Karpas-422 (cell line): ENCODE measurements around the gene KIRREL3. TPM values are rescaled to one million over a fixed set of nuclear protein-coding genes. Genes with fewer than 3 reads are reported as not detected.

Experiments
- DNase-seq: peaks from one replicate; pipeline ENCODE4 v3.0.0-alpha.2; 2015
- H2AFZ ChIP-seq: fragments of 200-600 bp; sonication (generic); 2 replicates; pipeline ENCODE4 v1.6.1; 2014; ENCODE audit warnings: antibody characterized with exemption, low read length, mixed read lengths
- H3K27ac ChIP-seq: fragments of 200-600 bp; sonication (generic); 2 replicates; pipeline ENCODE4 v1.5.1; 2014; ENCODE audit warnings: mild to moderate bottlenecking, low read length, moderate library complexity
- H3K27me3 ChIP-seq: fragments of 200-600 bp; sonication (generic); 2 replicates; pipeline ENCODE4 v1.6.1; 2014; ENCODE audit warnings: low read length, mixed read lengths
- H3K36me3 ChIP-seq: fragments of 200-600 bp; sonication (generic); 2 replicates; pipeline ENCODE4 v1.6.1; 2014; ENCODE audit warnings: low read length, mixed read lengths; ENCODE audit not compliant: insufficient read depth
- H3K4me1 ChIP-seq: fragments of 200-600 bp; sonication (generic); 2 replicates; pipeline ENCODE4 v1.6.1; 2014; ENCODE audit warnings: mild to moderate bottlenecking, low read length, mixed read lengths
- H3K4me2 ChIP-seq: fragments of 200-600 bp; sonication (generic); 2 replicates; pipeline ENCODE4 v1.6.1; 2014; ENCODE audit warnings: low read length, low read depth, mild to moderate bottlenecking; ENCODE audit not compliant: poor library complexity, severe bottlenecking
- H3K4me3 ChIP-seq: fragments of 200-600 bp; sonication (generic); 2 replicates; pipeline ENCODE4 v1.5.1; 2014; ENCODE audit warnings: mild to moderate bottlenecking, antibody characterized with exemption, low read length, mixed read lengths
- H3K79me2 ChIP-seq: fragments of 200-600 bp; sonication (generic); 2 replicates; pipeline ENCODE4 v1.6.1; 2014; ENCODE audit warnings: mild to moderate bottlenecking, low read length, mixed read lengths
- H3K9ac ChIP-seq: fragments of 200-600 bp; sonication (generic); 2 replicates; pipeline ENCODE4 v1.6.0; 2014; ENCODE audit warnings: low read length
- H3K9me2 ChIP-seq: fragments of 200-600 bp; sonication (generic), shearing (Covaris generic); replicated peaks from 2 replicates; pipeline ENCODE4 v1.6.0; 2014; ENCODE audit warnings: mild to moderate bottlenecking, low read length, moderate library complexity; ENCODE audit not compliant: insufficient read depth
- H3K9me3 ChIP-seq: fragments of 300-700, 200-600 bp; sonication (generic); 2 replicates; pipeline ENCODE4 v1.6.1; 2014; ENCODE audit warnings: low read length, mixed read lengths
- H4K20me1 ChIP-seq: fragments of 200-600 bp; sonication (generic); 2 replicates; pipeline ENCODE4 v1.6.1; 2014; ENCODE audit warnings: mild to moderate bottlenecking, antibody characterized with exemption, low read length, low read depth; ENCODE audit not compliant: insufficient read depth
- total RNA-seq: library from RNA; depleted of rRNA; stranded (reverse); fragments of >200 nt; shearing (Covaris generic); gene quantifications from 2 replicates; pipeline ENCODE4 v1.2.3, GENCODE V29; 2014; ENCODE audit warnings: low replicate concordance

KIRREL3 gene
- total RNA-seq, 1 experiment from 2014 or later = not detected

- no peaks in the 10 kb centered on the region for H3K4me1 ChIP-seq
- no peak overlapping the region for H2AFZ ChIP-seq
- no peaks in the 10 kb centered on the region for H4K20me1 ChIP-seq
- no peak for DNase-seq
- no peaks in the 10 kb centered on the region for H3K79me2 ChIP-seq
- H3K27me3 ChIP-seq = no peaks in the 10 kb centered on the region
- H3K4me3 ChIP-seq = no peak overlapping the region
- no peak overlapping the region for H3K9ac ChIP-seq
- no peak overlapping the region for H3K27ac ChIP-seq
- H3K9me3 ChIP-seq = no peaks in the 10 kb centered on the region
- H3K9me2 ChIP-seq = no peaks in the 10 kb centered on the region
- H3K4me2 ChIP-seq = no peak overlapping the region
- no peaks in the 10 kb centered on the region for H3K36me3 ChIP-seq
Measured at GRCh38 chr11:126570489-126570888, 430.1 kb downstream of the KIRREL3 start.

DNA sequence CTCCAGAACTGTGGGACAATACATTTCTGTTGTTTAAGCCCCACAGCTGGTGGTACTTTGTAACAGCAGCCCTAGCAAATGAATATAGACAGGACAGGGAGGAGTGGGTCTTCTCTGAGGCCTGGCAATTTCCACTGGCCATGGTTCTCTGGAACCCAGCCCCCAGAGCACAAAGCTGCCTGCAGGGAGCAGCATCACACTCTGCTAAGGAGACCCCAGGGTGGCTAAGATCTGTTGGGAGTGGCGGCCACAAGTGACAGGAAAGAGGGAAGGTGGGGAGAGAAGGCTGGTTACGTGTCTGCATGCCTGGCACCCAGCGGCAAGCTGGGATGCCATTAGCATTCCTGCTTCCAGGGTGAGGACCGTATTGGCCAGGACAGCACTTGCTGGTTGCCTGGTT is 433.2 kb downstream of the KIRREL3 start:
- no peak for DNase-seq
- Histone ChIP-seq H3K9me2 (no peaks in the 10 kb centered on the region), H3K27ac (no peak overlapping the region), H3K36me3 (no peaks in the 10 kb centered on the region), H4K20me1 (no peaks in the 10 kb centered on the region), H3K27me3 (no peaks in the 10 kb centered on the region), H3K4me3 (no peak overlapping the region), H3K4me2 (no peak overlapping the region), H3K4me1 (no peaks in the 10 kb centered on the region), H3K9ac (no peak overlapping the region), H3K79me2 (no peaks in the 10 kb centered on the region), H3K9me3 (no peaks in the 10 kb centered on the region), H2AFZ (no peak overlapping the region)

GRCh38 chr11:126564566-126564965 is 436.0 kb downstream of the KIRREL3 start:
- H3K9me3 ChIP-seq = no peaks in the 10 kb centered on the region
- no peaks in the 10 kb centered on the region for H3K4me1 ChIP-seq
- H3K27ac ChIP-seq = no peak overlapping the region
- DNase-seq = no peak
- no peaks in the 10 kb centered on the region for H3K9me2 ChIP-seq
- no peak overlapping the region for H3K4me3 ChIP-seq
- H4K20me1 ChIP-seq = no peaks in the 10 kb centered on the region
- no peak overlapping the region for H3K9ac ChIP-seq
- no peaks in the 10 kb centered on the region for H3K27me3 ChIP-seq
- H3K4me2 ChIP-seq = no peak overlapping the region
- no peak overlapping the region for H2AFZ ChIP-seq
- no peaks in the 10 kb centered on the region for H3K79me2 ChIP-seq
- H3K36me3 ChIP-seq = no peaks in the 10 kb centered on the region

GRCh38 chr11:126561327-126561893 is 439.2 kb downstream of the KIRREL3 start:
- Histone ChIP-seq H3K27me3 (no peaks in the 10 kb centered on the region), H3K9me2 (no peaks in the 10 kb centered on the region), H3K9me3 (no peaks in the 10 kb centered on the region), H3K4me2 (no peak overlapping the region), H3K36me3 (no peaks in the 10 kb centered on the region), H3K4me3 (no peak overlapping the region), H3K27ac (no peak overlapping the region), H3K79me2 (no peaks in the 10 kb centered on the region), H4K20me1 (no peaks in the 10 kb centered on the region), H3K4me1 (no peaks in the 10 kb centered on the region), H3K9ac (no peak overlapping the region), H2AFZ (no peak overlapping the region)
- peak; percentile 78 for DNase-seq

GRCh38 chr11:126560221-126560620 is 440.3 kb downstream of the KIRREL3 start:
- no peak for DNase-seq
- Histone ChIP-seq H3K27me3 (no peaks in the 10 kb centered on the region), H3K9ac (no peak overlapping the region), H3K9me2 (no peaks in the 10 kb centered on the region), H2AFZ (no peak overlapping the region), H3K4me2 (no peak overlapping the region), H3K9me3 (no peaks in the 10 kb centered on the region), H3K79me2 (no peaks in the 10 kb centered on the region), H3K36me3 (no peaks in the 10 kb centered on the region), H3K4me3 (no peak overlapping the region), H3K27ac (no peak overlapping the region), H4K20me1 (no peaks in the 10 kb centered on the region), H3K4me1 (no peaks in the 10 kb centered on the region)

GRCh38 chr11:126548581-126549550 is 451.7 kb downstream of the KIRREL3 start:
- Histone ChIP-seq H3K9me3 (no peaks in the 10 kb centered on the region), H3K9ac (no peak overlapping the region), H3K4me1 (no peaks in the 10 kb centered on the region), H3K79me2 (no peaks in the 10 kb centered on the region), H3K36me3 (no peaks in the 10 kb centered on the region), H3K4me2 (no peak overlapping the region), H4K20me1 (no peaks in the 10 kb centered on the region), H3K27ac (no peak overlapping the region), H3K4me3 (no peak overlapping the region), H3K27me3 (no peaks in the 10 kb centered on the region), H2AFZ (no peak overlapping the region), H3K9me2 (no peaks in the 10 kb centered on the region)
- DNase-seq = no peak

- DNase-seq = no peak
- no peaks in the 10 kb centered on the region for H3K9me2 ChIP-seq
- H3K4me1 ChIP-seq = peaks cover under 1% of the 10 kb centered on the region; the same call in 1 of the 2 replicates
- H4K20me1 ChIP-seq = no peaks in the 10 kb centered on the region
- H3K9ac ChIP-seq = no peak overlapping the region
- H3K79me2 ChIP-seq = no peaks in the 10 kb centered on the region
- no peaks in the 10 kb centered on the region for H3K9me3 ChIP-seq
- H3K4me3 ChIP-seq = no peak overlapping the region
- H3K27me3 ChIP-seq = no peaks in the 10 kb centered on the region
- H3K4me2 ChIP-seq = no peak overlapping the region
- no peak overlapping the region for H3K27ac ChIP-seq
- H3K36me3 ChIP-seq = no peaks in the 10 kb centered on the region
- no peak overlapping the region for H2AFZ ChIP-seq
Measured at GRCh38 chr11:126547691-126548090, 452.9 kb downstream of the KIRREL3 start.

- DNase-seq = no peak
- Histone ChIP-seq H2AFZ (no peak overlapping the region), H3K4me3 (no peak overlapping the region), H4K20me1 (no peaks in the 10 kb centered on the region), H3K27ac (no peak overlapping the region), H3K9ac (no peak overlapping the region), H3K4me2 (no peak overlapping the region), H3K79me2 (no peaks in the 10 kb centered on the region), H3K4me1 (peaks cover 4% of the 10 kb centered on the region; the same call in 1 of the 2 replicates), H3K36me3 (no peaks in the 10 kb centered on the region), H3K27me3 (no peaks in the 10 kb centered on the region), H3K9me3 (no peaks in the 10 kb centered on the region), H3K9me2 (no peaks in the 10 kb centered on the region)
Measured at GRCh38 chr11:126547161-126547560, 453.4 kb downstream of the KIRREL3 start.
